ENCODE measurements around the gene HINT3. TPM values are rescaled to one million over a fixed set of nuclear protein-coding genes. Genes with fewer than 3 reads are reported as not detected.

The HINT3 gene
- total RNA-seq, 5 donors from 2014 or later (not counting 1 experiment from before 2014, with no cell fraction given): 8.5 to 11.7 (median 10.5) TPM

GRCh38 chr6:125994670-125995488 lies 38.3 kb downstream of the HINT3 start:
- Mint-ChIP-seq H3K36me3 (peaks cover 22% of the 10 kb centered on the region), H3K9me3 (no peaks in the 10 kb centered on the region), H3K4me1 (peaks cover 35 to 42% (median 36%) of the 10 kb centered on the region in 3 donors), H3K4me3 (no peak overlapping the region), H3K27ac (no peak overlapping the region), H3K27me3 (no peaks in the 10 kb centered on the region)
- WGBS (ENCODE audit: insufficient coverage): 100% methylated on average over 1 of the region's 5 CpGs
- Histone ChIP-seq H3K9me3 (no peaks in the 10 kb centered on the region), H3K27me3 (replicated peaks in 1 of 2; ENCODE audit: control insufficient read depth in 2 of 2, extremely low read depth in 1 of 2, insufficient read depth in 2 of 2, low read length in 1 of 2) (no peaks in the 10 kb centered on the region), H3K36me3 (ENCODE audit: control insufficient read depth in 2 of 2, extremely low read depth in 1 of 2, insufficient read depth in 1 of 2, low read length in 1 of 2) (peaks cover 0 to 10% of the 10 kb centered on the region in 2 donors), H3K4me1 (ENCODE audit: control insufficient read depth in 1 of 2, extremely low read depth in 1 of 2, insufficient read depth in 2 of 2, low read length in 2 of 2) (no peaks in the 10 kb centered on the region), H3K27ac (ENCODE audit: low read length) (no peak overlapping the region), H3K4me3 (ENCODE audit: control insufficient read depth in 1 of 2, extremely low read depth in 1 of 2, low read length in 1 of 2) (no peak overlapping the region)
- no peak for DNase-seq
- ATAC-seq (replicated peaks in 1 of 4): no peak
- POLR2A ChIA-PET: interaction anchor here (0.6 to 1.5 kb wide), 3 partner anchors 8 to 18 kb away, joined by 3 to 6 read pairs (median 4); partner anchors contain the start of gene TRMT11 (in 2 of the 2)
- CTCF ChIA-PET: interaction anchor here (0.7 to 3.0 kb wide), 21 partner anchors 8 to 1479 kb away, joined by 3 to 34 read pairs (median 3); partner anchors contain the start of genes TRMT11 (in 2 of the 2), HINT3 (in 1 of the 2), NCOA7 (in 1 of the 2) and RNF146 (in 1 of the 2)

GRCh38 chr6:125995972-125996580 lies 39.5 kb downstream of the HINT3 start:
- whole genome bisulfite sequencing (ENCODE audit: insufficient coverage): no CpG with 5 or more reads among the region's 8 CpGs
- peaks cover 32% of the 10 kb centered on the region for H3K36me3 Mint-ChIP-seq
- peak overlapping the region; percentile 66 to 70 (median 67) for H3K4me3 Mint-ChIP-seq
- H3K36me3 ChIP-seq (ENCODE audit: control insufficient read depth in 2 of 2, extremely low read depth in 1 of 2, insufficient read depth in 1 of 2, low read length in 1 of 2): peaks cover 0 to 14% of the 10 kb centered on the region in 2 donors
- H3K4me3 ChIP-seq (ENCODE audit: control insufficient read depth in 1 of 2, extremely low read depth in 1 of 2, low read length in 1 of 2): peak overlapping the region in 1 of 2 donors; percentile 15
- H3K27ac Mint-ChIP-seq: no peak overlapping the region
- H3K27ac ChIP-seq (ENCODE audit: low read length): no peak overlapping the region
- DNase-seq: peak; percentile 41 to 84 (median 60)
- H3K4me1 ChIP-seq (ENCODE audit: control insufficient read depth in 1 of 2, extremely low read depth in 1 of 2, insufficient read depth in 2 of 2, low read length in 2 of 2): no peaks in the 10 kb centered on the region
- peaks cover 27 to 34% (median 31%) of the 10 kb centered on the region in 3 donors for H3K4me1 Mint-ChIP-seq
- peak; percentile 92 to 98 (median 96) for ATAC-seq (replicated peaks in 1 of 4)
- H3K27me3 Mint-ChIP-seq: no peaks in the 10 kb centered on the region
- CTCF ChIA-PET: interaction anchor here (0.7 to 3.0 kb wide), 16 partner anchors 8 to 1270 kb away, joined by 3 to 34 read pairs (median 4); partner anchors contain the start of genes TRMT11 (in 2 of the 2), HINT3 (in 1 of the 2) and RNF146 (in 1 of the 2)
- no peaks in the 10 kb centered on the region for H3K27me3 ChIP-seq (replicated peaks in 1 of 2; ENCODE audit: control insufficient read depth in 2 of 2, extremely low read depth in 1 of 2, insufficient read depth in 2 of 2, low read length in 1 of 2)
- POLR2A ChIA-PET: interaction anchor here (1.1 to 1.5 kb wide), 3 partner anchors 9 to 26 kb away, joined by 4 to 6 read pairs (median 4); partner anchors contain the start of gene TRMT11 (in 2 of the 2)
- H3K9me3 ChIP-seq: no peaks in the 10 kb centered on the region
- no peaks in the 10 kb centered on the region for H3K9me3 Mint-ChIP-seq

GRCh38 chr6:126002755-126003679 lies 46.4 kb downstream of the HINT3 start:
- no peaks in the 10 kb centered on the region for H3K27me3 ChIP-seq (replicated peaks in 1 of 2; ENCODE audit: control insufficient read depth in 2 of 2, extremely low read depth in 1 of 2, insufficient read depth in 2 of 2, low read length in 1 of 2)
- no peak for ATAC-seq (replicated peaks in 1 of 4)
- peak overlapping the region in 1 of 3 donors; percentile 19 for H3K4me3 Mint-ChIP-seq
- H3K27ac Mint-ChIP-seq: peak overlapping the region; percentile 3 to 12
- H3K27me3 Mint-ChIP-seq: no peaks in the 10 kb centered on the region
- peaks cover 15 to 23% (median 18%) of the 10 kb centered on the region in 3 donors for H3K4me1 Mint-ChIP-seq
- ChIA-PET POLR2A (no interaction called here), CTCF (interaction anchor here (1.0 to 1.6 kb wide), 3 partner anchors 7 to 12 kb away, joined by 4 to 5 read pairs (median 4); no protein-coding TSS in a partner anchor)
- H3K9me3 ChIP-seq: no peaks in the 10 kb centered on the region
- peaks cover 74% of the 10 kb centered on the region for H3K36me3 Mint-ChIP-seq
- WGBS (ENCODE audit: insufficient coverage): no CpG with 5 or more reads among the region's 8 CpGs
- DNase-seq: no peak
- no peaks in the 10 kb centered on the region for H3K9me3 Mint-ChIP-seq
- H3K4me3 ChIP-seq (ENCODE audit: control insufficient read depth in 1 of 2, extremely low read depth in 1 of 2, low read length in 1 of 2): no peak overlapping the region
- H3K4me1 ChIP-seq (ENCODE audit: control insufficient read depth in 1 of 2, extremely low read depth in 1 of 2, insufficient read depth in 2 of 2, low read length in 2 of 2): peaks cover 0 to 2% of the 10 kb centered on the region in 2 experiments
- H3K27ac ChIP-seq (ENCODE audit: low read length): no peak overlapping the region
- H3K36me3 ChIP-seq (ENCODE audit: control insufficient read depth in 2 of 2, extremely low read depth in 1 of 2, insufficient read depth in 1 of 2, low read length in 1 of 2): peaks cover 0 to 28% of the 10 kb centered on the region in 2 donors

GRCh38 chr6:126007800-126008199 lies 51.2 kb downstream of the HINT3 start:
- Histone ChIP-seq H3K27ac (ENCODE audit: low read length) (no peak overlapping the region), H3K9me3 (no peaks in the 10 kb centered on the region), H3K27me3 (replicated peaks in 1 of 2; ENCODE audit: control insufficient read depth in 2 of 2, extremely low read depth in 1 of 2, insufficient read depth in 2 of 2, low read length in 1 of 2) (no peaks in the 10 kb centered on the region), H3K4me3 (ENCODE audit: control insufficient read depth in 1 of 2, extremely low read depth in 1 of 2, low read length in 1 of 2) (no peak overlapping the region), H3K4me1 (ENCODE audit: control insufficient read depth in 1 of 2, extremely low read depth in 1 of 2, insufficient read depth in 2 of 2, low read length in 2 of 2) (no peaks in the 10 kb centered on the region), H3K36me3 (ENCODE audit: control insufficient read depth in 2 of 2, extremely low read depth in 1 of 2, insufficient read depth in 1 of 2, low read length in 1 of 2) (peaks cover 0 to 42% of the 10 kb centered on the region in 2 donors)
- ChIA-PET CTCF (interaction anchor here in 1 of 2 donors (1.2 kb wide), 1 partner anchor 13 kb away, joined by 3 read pairs; no protein-coding TSS in a partner anchor), POLR2A (interaction anchor here in 1 of 2 donors (0.6 kb wide), 1 partner anchor 123 kb away, joined by 3 read pairs; no protein-coding TSS in a partner anchor)
- Mint-ChIP-seq H3K9me3 (no peaks in the 10 kb centered on the region), H3K4me3 (no peak overlapping the region), H3K36me3 (peaks cover 65% of the 10 kb centered on the region), H3K4me1 (peaks cover 7 to 10% (median 8%) of the 10 kb centered on the region in 3 donors), H3K27me3 (no peaks in the 10 kb centered on the region), H3K27ac (no peak overlapping the region)
- ATAC-seq (replicated peaks in 1 of 4) (no peak), DNase-seq (no peak)

- no peak overlapping the region for H3K4me3 Mint-ChIP-seq
- H3K36me3 Mint-ChIP-seq: peaks cover 58% of the 10 kb centered on the region
- ATAC-seq (replicated peaks in 1 of 4): no peak
- H3K27ac ChIP-seq (ENCODE audit: low read length): no peak overlapping the region
- no peak for DNase-seq
- 83% methylated on average over 1 of the region's 4 CpGs for WGBS (ENCODE audit: insufficient coverage)
- no peaks in the 10 kb centered on the region for H3K27me3 Mint-ChIP-seq
- H3K36me3 ChIP-seq (ENCODE audit: control insufficient read depth in 2 of 2, extremely low read depth in 1 of 2, insufficient read depth in 1 of 2, low read length in 1 of 2): peaks cover 0 to 53% of the 10 kb centered on the region in 2 donors
- H3K4me1 Mint-ChIP-seq: no peaks in the 10 kb centered on the region
- ChIA-PET POLR2A (no interaction called here), CTCF (no interaction called here)
- no peak overlapping the region for H3K4me3 ChIP-seq (ENCODE audit: control insufficient read depth in 1 of 2, extremely low read depth in 1 of 2, low read length in 1 of 2)
- no peaks in the 10 kb centered on the region for H3K27me3 ChIP-seq (replicated peaks in 1 of 2; ENCODE audit: control insufficient read depth in 2 of 2, extremely low read depth in 1 of 2, insufficient read depth in 2 of 2, low read length in 1 of 2)
- no peaks in the 10 kb centered on the region for H3K9me3 Mint-ChIP-seq
- H3K27ac Mint-ChIP-seq: no peak overlapping the region
- no peaks in the 10 kb centered on the region for H3K9me3 ChIP-seq
- H3K4me1 ChIP-seq (ENCODE audit: control insufficient read depth in 1 of 2, extremely low read depth in 1 of 2, insufficient read depth in 2 of 2, low read length in 2 of 2): no peaks in the 10 kb centered on the region
Measured at GRCh38 chr6:126010040-126010439, 53.5 kb downstream of the HINT3 start.
